Measurements from ENCODE around the gene SNX25.

Gene SNX25

GRCh38 chr4:185211641-185212040 lies 2.2 kb downstream of the SNX25 start:
- no peak overlapping the region for H3K27ac Mint-ChIP-seq

GRCh38 chr4:185212581-185212980 lies 3.2 kb downstream of the SNX25 start:
- peaks cover 9% of the 10 kb centered on the region for H3K27me3 Mint-ChIP-seq (ENCODE audit: low read depth)
- H3K36me3 Mint-ChIP-seq (ENCODE audit: low read depth), result peaks cover 10% of the 10 kb centered on the region
- no peaks in the 10 kb centered on the region for H3K9me3 Mint-ChIP-seq
- H3K4me3 Mint-ChIP-seq, result no peak overlapping the region
- peaks cover 23% of the 10 kb centered on the region for H3K4me1 Mint-ChIP-seq (ENCODE audit: low read depth)
- no peak for DNase-seq (ENCODE audit: low spot score)
- H3K27ac Mint-ChIP-seq, result no peak overlapping the region

More at GRCh38 chr4:185211641-185212040, 2.2 kb downstream of the SNX25 start:
- Mint-ChIP-seq H3K27me3 (ENCODE audit: low read depth) (peaks cover 9% of the 10 kb centered on the region), H3K9me3 (no peaks in the 10 kb centered on the region), H3K4me3 (peak overlapping the region; percentile 83), H3K36me3 (ENCODE audit: low read depth) (peaks cover 10% of the 10 kb centered on the region), H3K4me1 (ENCODE audit: low read depth) (peaks cover 23% of the 10 kb centered on the region)
- DNase-seq (ENCODE audit: low spot score), result no peak

- H3K27me3 Mint-ChIP-seq (ENCODE audit: low read depth), result peaks cover 9% of the 10 kb centered on the region
- H3K4me3 Mint-ChIP-seq, result no peak overlapping the region
- peaks cover 20% of the 10 kb centered on the region for H3K4me1 Mint-ChIP-seq (ENCODE audit: low read depth)
Observed at GRCh38 chr4:185213877-185214276, 4.5 kb downstream of the SNX25 start.

GRCh38 chr4:185215261-185215660 lies 5.9 kb downstream of the SNX25 start:
- DNase-seq (ENCODE audit: low spot score), result no peak
- peaks cover 20% of the 10 kb centered on the region for H3K4me1 Mint-ChIP-seq (ENCODE audit: low read depth)
- H3K9me3 Mint-ChIP-seq, result no peaks in the 10 kb centered on the region
- peaks cover 10% of the 10 kb centered on the region for H3K36me3 Mint-ChIP-seq (ENCODE audit: low read depth)
- no peak overlapping the region for H3K4me3 Mint-ChIP-seq
- peaks cover 9% of the 10 kb centered on the region for H3K27me3 Mint-ChIP-seq (ENCODE audit: low read depth)
- no peak overlapping the region for H3K27ac Mint-ChIP-seq

More at GRCh38 chr4:185213877-185214276, 4.5 kb downstream of the SNX25 start:
- H3K9me3 Mint-ChIP-seq, result no peaks in the 10 kb centered on the region
- no peak for DNase-seq (ENCODE audit: low spot score)
- no peak overlapping the region for H3K27ac Mint-ChIP-seq
- peaks cover 10% of the 10 kb centered on the region for H3K36me3 Mint-ChIP-seq (ENCODE audit: low read depth)

GRCh38 chr4:185217408-185217975 lies 8.1 kb downstream of the SNX25 start:
- H3K36me3 Mint-ChIP-seq (ENCODE audit: low read depth), result peaks cover 7% of the 10 kb centered on the region
- no peak for DNase-seq (ENCODE audit: low spot score)
- no peaks in the 10 kb centered on the region for H3K9me3 Mint-ChIP-seq
- H3K27ac Mint-ChIP-seq, result no peak overlapping the region
- peaks cover 5% of the 10 kb centered on the region for H3K4me1 Mint-ChIP-seq (ENCODE audit: low read depth)
- no peak overlapping the region for H3K4me3 Mint-ChIP-seq
- H3K27me3 Mint-ChIP-seq (ENCODE audit: low read depth), result no peaks in the 10 kb centered on the region

- H3K4me3 Mint-ChIP-seq, result no peak overlapping the region
- peaks cover 2% of the 10 kb centered on the region for H3K36me3 Mint-ChIP-seq (ENCODE audit: low read depth)
- DNase-seq (ENCODE audit: low spot score), result no peak
- peaks cover 4% of the 10 kb centered on the region for H3K4me1 Mint-ChIP-seq (ENCODE audit: low read depth)
- H3K9me3 Mint-ChIP-seq, result no peaks in the 10 kb centered on the region
- no peak overlapping the region for H3K27ac Mint-ChIP-seq
- H3K27me3 Mint-ChIP-seq (ENCODE audit: low read depth), result no peaks in the 10 kb centered on the region
Observed at GRCh38 chr4:185218312-185218711, 8.9 kb downstream of the SNX25 start.

- no peak for DNase-seq (ENCODE audit: low spot score)
- Mint-ChIP-seq H3K27me3 (ENCODE audit: low read depth) (no peaks in the 10 kb centered on the region), H3K27ac (no peak overlapping the region), H3K36me3 (ENCODE audit: low read depth) (peaks cover 2% of the 10 kb centered on the region), H3K9me3 (no peaks in the 10 kb centered on the region), H3K4me3 (no peak overlapping the region), H3K4me1 (ENCODE audit: low read depth) (peaks cover 4% of the 10 kb centered on the region)
Observed at GRCh38 chr4:185219551-185220344, 10.3 kb downstream of the SNX25 start.

GRCh38 chr4:185221491-185221890 lies 12.1 kb downstream of the SNX25 start:
- no peaks in the 10 kb centered on the region for H3K9me3 Mint-ChIP-seq
- no peak overlapping the region for H3K27ac Mint-ChIP-seq
- H3K4me1 Mint-ChIP-seq (ENCODE audit: low read depth), result peaks cover 4% of the 10 kb centered on the region
- DNase-seq (ENCODE audit: low spot score), result no peak
- no peak overlapping the region for H3K4me3 Mint-ChIP-seq
- peaks cover 2% of the 10 kb centered on the region for H3K36me3 Mint-ChIP-seq (ENCODE audit: low read depth)
- no peaks in the 10 kb centered on the region for H3K27me3 Mint-ChIP-seq (ENCODE audit: low read depth)

- Mint-ChIP-seq H3K36me3 (ENCODE audit: low read depth) (peaks cover 2% of the 10 kb centered on the region), H3K27ac (no peak overlapping the region)
- no peak for DNase-seq (ENCODE audit: low spot score)
Observed at GRCh38 chr4:185221912-185222311, 12.5 kb downstream of the SNX25 start.

GRCh38 chr4:185222598-185222997 lies 13.2 kb downstream of the SNX25 start:
- Mint-ChIP-seq H3K27ac (no peak overlapping the region), H3K4me1 (ENCODE audit: low read depth) (peaks cover 4% of the 10 kb centered on the region)

More at GRCh38 chr4:185221912-185222311, 12.5 kb downstream of the SNX25 start:
- Mint-ChIP-seq H3K4me3 (no peak overlapping the region), H3K27me3 (ENCODE audit: low read depth) (no peaks in the 10 kb centered on the region), H3K9me3 (no peaks in the 10 kb centered on the region), H3K4me1 (ENCODE audit: low read depth) (peaks cover 4% of the 10 kb centered on the region)

GRCh38 chr4:185224597-185224996 lies 15.2 kb downstream of the SNX25 start:
- H3K4me1 Mint-ChIP-seq (ENCODE audit: low read depth), result peaks cover under 1% of the 10 kb centered on the region
- H3K36me3 Mint-ChIP-seq (ENCODE audit: low read depth), result peaks cover 2% of the 10 kb centered on the region
- no peak overlapping the region for H3K4me3 Mint-ChIP-seq
- H3K9me3 Mint-ChIP-seq, result no peaks in the 10 kb centered on the region
- no peak overlapping the region for H3K27ac Mint-ChIP-seq
- no peaks in the 10 kb centered on the region for H3K27me3 Mint-ChIP-seq (ENCODE audit: low read depth)
- no peak for DNase-seq (ENCODE audit: low spot score)

More at GRCh38 chr4:185222598-185222997, 13.2 kb downstream of the SNX25 start:
- peaks cover 2% of the 10 kb centered on the region for H3K36me3 Mint-ChIP-seq (ENCODE audit: low read depth)
- no peaks in the 10 kb centered on the region for H3K9me3 Mint-ChIP-seq
- no peaks in the 10 kb centered on the region for H3K27me3 Mint-ChIP-seq (ENCODE audit: low read depth)
- H3K4me3 Mint-ChIP-seq, result no peak overlapping the region
- DNase-seq (ENCODE audit: low spot score), result no peak

GRCh38 chr4:185225940-185226339 lies 16.5 kb downstream of the SNX25 start:
- no peak for DNase-seq (ENCODE audit: low spot score)
- no peaks in the 10 kb centered on the region for H3K4me1 Mint-ChIP-seq (ENCODE audit: low read depth)
- peaks cover 2% of the 10 kb centered on the region for H3K36me3 Mint-ChIP-seq (ENCODE audit: low read depth)
- H3K27me3 Mint-ChIP-seq (ENCODE audit: low read depth), result no peaks in the 10 kb centered on the region
- no peak overlapping the region for H3K4me3 Mint-ChIP-seq
- H3K9me3 Mint-ChIP-seq, result no peaks in the 10 kb centered on the region
- H3K27ac Mint-ChIP-seq, result no peak overlapping the region

- Mint-ChIP-seq H3K4me1 (ENCODE audit: low read depth) (peaks cover 2% of the 10 kb centered on the region), H3K4me3 (no peak overlapping the region), H3K27me3 (ENCODE audit: low read depth) (no peaks in the 10 kb centered on the region), H3K27ac (no peak overlapping the region), H3K9me3 (no peaks in the 10 kb centered on the region), H3K36me3 (ENCODE audit: low read depth) (no peaks in the 10 kb centered on the region)
- no peak for DNase-seq (ENCODE audit: low spot score)
Observed at GRCh38 chr4:185227131-185227551, 17.7 kb downstream of the SNX25 start.

GRCh38 chr4:185227713-185228278 lies 18.4 kb downstream of the SNX25 start:
- no peak for DNase-seq (ENCODE audit: low spot score)
- H3K27ac Mint-ChIP-seq, result no peak overlapping the region
- no peaks in the 10 kb centered on the region for H3K27me3 Mint-ChIP-seq (ENCODE audit: low read depth)
- no peak overlapping the region for H3K4me3 Mint-ChIP-seq
- peaks cover 3% of the 10 kb centered on the region for H3K4me1 Mint-ChIP-seq (ENCODE audit: low read depth)
- H3K36me3 Mint-ChIP-seq (ENCODE audit: low read depth), result no peaks in the 10 kb centered on the region
- no peaks in the 10 kb centered on the region for H3K9me3 Mint-ChIP-seq

All from T-helper 2 cell treated with Interferon-gamma antibody and Interleukin-4, amounts not matched to agents 5 μg/mL and 100 μg/mL, for 36 hours (primary cell).